Loucy (cell line): Measurements from ENCODE around the gene PTH1R.

Experiments
- CTCF ChIP-seq: fragments of 200-600 bp; sonication (generic); conservative IDR thresholded peaks from 2 replicates; pipeline ENCODE4 v1.5.1; 2014; ENCODE audit warnings: mild to moderate bottlenecking, antibody characterized with exemption, low read length
- EZH2phosphoT487 ChIP-seq: fragments of 200-600 bp; IDR thresholded peaks from 2 replicates; pipeline ENCODE4 v1.6.1; 2018; ENCODE audit warnings: antibody characterized with exemption, mild to moderate bottlenecking, moderate library complexity, borderline replicate concordance

DNA sequence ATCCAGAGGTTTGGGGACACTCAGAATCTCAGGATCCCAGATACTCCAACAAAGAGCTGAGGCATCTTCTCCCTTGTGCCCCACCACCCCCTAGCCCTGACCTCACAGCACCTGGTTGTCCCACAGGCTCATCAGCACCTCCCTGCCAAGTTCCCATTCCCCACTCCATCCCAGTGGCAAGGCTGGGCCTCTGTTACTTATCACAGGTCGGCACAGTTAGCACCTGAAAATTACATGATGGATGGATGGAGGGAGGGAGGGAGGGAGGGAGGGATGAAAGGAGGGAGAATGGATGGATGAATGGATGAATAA lies 27.1 kb upstream of the PTH1R start:
- TF ChIP-seq CTCF, result no peak
- TF ChIP-seq EZH2phosphoT487, result no peak
